NT2/D1 (cell line): Measurements from ENCODE around the gene CSTF1.
"Not testable (repeated sequence)": the region's sequence is repeated elsewhere in the genome, so short reads cannot be mapped to it uniquely, and the experiment has no call there.

Experiments
- DNase-seq: peaks from one replicate; pipeline ENCODE4 v3.0.0-alpha.2; 2011; ENCODE audit warnings: low read depth, low spot score
- H3K27me3 ChIP-seq: 2 replicates; pipeline ENCODE4 v1.6.0; 2011; ENCODE audit warnings: mild to moderate bottlenecking; ENCODE audit not compliant: insufficient read length, insufficient read depth
- H3K36me3 ChIP-seq: 2 replicates; pipeline ENCODE4 v1.6.1; 2011; ENCODE audit warnings: mild to moderate bottlenecking, low read length, mixed read lengths; ENCODE audit not compliant: insufficient read depth, insufficient read length
- H3K4me1 ChIP-seq: 2 replicates; pipeline ENCODE4 v1.5.1; 2011; ENCODE audit not compliant: insufficient read depth, insufficient read length
- H3K4me3 ChIP-seq: 2 replicates; pipeline ENCODE4 v1.5.1; 2011; ENCODE audit warnings: low read depth; ENCODE audit not compliant: insufficient read length
- H3K9ac ChIP-seq: 2 replicates; pipeline ENCODE4 v1.6.0; 2011; ENCODE audit warnings: low read depth; ENCODE audit not compliant: insufficient read length
- H3K9me3 ChIP-seq: 2 replicates; pipeline ENCODE4 v1.5.1; 2011; ENCODE audit warnings: mild to moderate bottlenecking, low read length; ENCODE audit not compliant: insufficient read depth
- SUZ12 ChIP-seq: IDR thresholded peaks from 2 replicates; pipeline ENCODE4 v1.6.1; 2011; ENCODE audit not compliant: insufficient read length, insufficient read depth; ENCODE audit errors: extremely low read depth
- YY1 ChIP-seq: IDR thresholded peaks from 2 replicates; pipeline ENCODE4 v1.6.1; 2011; ENCODE audit not compliant: insufficient read length, insufficient read depth
- ZNF274 ChIP-seq: IDR thresholded peaks from 2 replicates; pipeline ENCODE4 v1.6.1; 2011; ENCODE audit warnings: mild to moderate bottlenecking, low read depth, low read length

CSTF1 gene

GRCh38 chr20:56406910-56407309 is 14.5 kb downstream of the CSTF1 start:
- H3K36me3 ChIP-seq = peaks cover 75% of the 10 kb centered on the region

GRCh38 chr20:56409521-56409920 is 17.1 kb downstream of the CSTF1 start:
- peaks cover 71% of the 10 kb centered on the region for H3K36me3 ChIP-seq
- no peak overlapping the region for H3K4me3 ChIP-seq
- H3K4me1 ChIP-seq = no peaks in the 10 kb centered on the region
- TF ChIP-seq YY1 (no peak), ZNF274 (no peak), SUZ12 (no peak)
- no peaks in the 10 kb centered on the region for H3K27me3 ChIP-seq
- H3K9me3 ChIP-seq = no peaks in the 10 kb centered on the region
- no peak for DNase-seq
- H3K9ac ChIP-seq = no peak overlapping the region

More at GRCh38 chr20:56406910-56407309, 14.5 kb downstream of the CSTF1 start:
- Histone ChIP-seq H3K27me3 (no peaks in the 10 kb centered on the region), H3K9ac (no peak overlapping the region), H3K9me3 (no peaks in the 10 kb centered on the region), H3K4me3 (no peak overlapping the region), H3K4me1 (no peaks in the 10 kb centered on the region)
- DNase-seq = no peak
- no peak for TF ChIP-seq YY1
- TF ChIP-seq ZNF274 = no peak
- no peak for TF ChIP-seq SUZ12

GRCh38 chr20:56409956-56410355 is 17.5 kb downstream of the CSTF1 start:
- H3K36me3 ChIP-seq = peaks cover 68% of the 10 kb centered on the region
- H3K4me1 ChIP-seq = no peaks in the 10 kb centered on the region
- H3K9ac ChIP-seq = no peak overlapping the region
- DNase-seq = no peak
- H3K27me3 ChIP-seq = no peaks in the 10 kb centered on the region
- TF ChIP-seq ZNF274 (no peak), SUZ12 (no peak), YY1 (no peak)
- no peak overlapping the region for H3K4me3 ChIP-seq
- no peaks in the 10 kb centered on the region for H3K9me3 ChIP-seq

- not testable (repeated sequence) for H3K4me1 ChIP-seq, H3K9me3 ChIP-seq, H3K9ac ChIP-seq, H3K4me3 ChIP-seq, DNase-seq, H3K27me3 ChIP-seq
- peaks cover 62% of the 10 kb centered on the region for H3K36me3 ChIP-seq
These were observed 18.8 kb downstream of the CSTF1 start for GRCh38 chr20:56411287-56411686.

GRCh38 chr20:56411759-56412472 is 19.5 kb downstream of the CSTF1 start, which contains the start of gene CASS4:
CASS4 (plus strand) TSS chr20:56412260; CDS start chr20:56412459, 199 bp downstream.
- no peak for TF ChIP-seq YY1
- H3K9ac ChIP-seq = no peak within 1 kb of the TSS
- H3K4me1 ChIP-seq = no peaks in the 10 kb centered on the region
- peaks cover 56% of the 10 kb centered on the region for H3K36me3 ChIP-seq
- DNase-seq = no peak
- H3K27me3 ChIP-seq = no peaks in the 10 kb centered on the region
- no peaks in the 10 kb centered on the region for H3K9me3 ChIP-seq
- no peak within 1 kb of the TSS for H3K4me3 ChIP-seq

- Histone ChIP-seq H3K9ac (no peak overlapping the region), H3K4me3 (no peak overlapping the region), H3K9me3 (no peaks in the 10 kb centered on the region), H3K27me3 (no peaks in the 10 kb centered on the region), H3K4me1 (no peaks in the 10 kb centered on the region), H3K36me3 (peaks cover 56% of the 10 kb centered on the region)
- TF ChIP-seq YY1 (no peak), ZNF274 (no peak), SUZ12 (no peak)
- DNase-seq = no peak
These were observed 20.0 kb downstream of the CSTF1 start for GRCh38 chr20:56412473-56412790.

GRCh38 chr20:56412949-56413348 is 20.5 kb downstream of the CSTF1 start:
- no peak for TF ChIP-seq ZNF274
- no peak for TF ChIP-seq SUZ12
- no peak for TF ChIP-seq YY1
- H3K9ac ChIP-seq = no peak overlapping the region
- no peak overlapping the region for H3K4me3 ChIP-seq
- no peak for DNase-seq
- no peaks in the 10 kb centered on the region for H3K9me3 ChIP-seq
- H3K36me3 ChIP-seq = peaks cover 56% of the 10 kb centered on the region
- H3K27me3 ChIP-seq = no peaks in the 10 kb centered on the region
- no peaks in the 10 kb centered on the region for H3K4me1 ChIP-seq
